Non-pigmented ciliary epithelial cell (primary cell): ENCODE results near the gene ITGAD.

ENCODE experiments used
- DNase-seq: peaks from one replicate; pipeline ENCODE4 v3.0.0-alpha.2; 2010; ENCODE audit warnings: low read depth

Gene ITGAD

DNA sequence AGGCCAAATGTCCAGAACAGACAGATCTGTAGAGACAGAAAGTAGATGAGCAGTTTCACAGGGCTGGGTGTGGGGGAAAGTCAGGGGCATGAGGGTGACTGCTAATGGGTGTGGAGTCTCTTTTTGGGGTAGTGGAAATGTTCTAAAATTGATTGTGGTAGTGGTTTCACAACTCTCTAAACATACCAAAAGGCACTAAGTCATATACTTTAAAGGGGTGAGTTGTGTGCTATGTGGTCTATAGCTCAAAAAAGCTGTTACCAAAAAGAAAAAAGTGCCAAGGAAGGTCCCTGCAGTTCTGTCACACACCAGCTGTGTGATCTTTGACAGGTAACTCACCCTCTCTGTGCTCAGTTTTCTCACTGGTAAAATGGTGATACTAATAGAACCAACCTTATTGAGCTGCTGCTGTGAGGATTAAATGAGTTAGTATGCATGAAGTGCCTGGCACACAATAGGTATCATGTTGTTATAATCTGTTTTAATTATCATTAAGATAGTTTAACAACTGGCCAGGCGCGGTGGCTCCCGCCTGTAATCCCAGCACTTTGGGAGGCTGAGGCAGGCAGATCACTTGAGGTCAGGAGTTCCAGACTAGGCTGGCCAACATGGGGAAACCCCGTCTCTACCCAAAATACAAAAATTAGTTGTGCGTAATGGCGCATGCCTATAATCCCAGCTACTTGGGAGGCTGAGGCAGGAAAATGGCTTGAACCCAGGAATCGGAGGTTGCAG lies 27.8 kb upstream of the ITGAD start:
- no peak for DNase-seq

DNA sequence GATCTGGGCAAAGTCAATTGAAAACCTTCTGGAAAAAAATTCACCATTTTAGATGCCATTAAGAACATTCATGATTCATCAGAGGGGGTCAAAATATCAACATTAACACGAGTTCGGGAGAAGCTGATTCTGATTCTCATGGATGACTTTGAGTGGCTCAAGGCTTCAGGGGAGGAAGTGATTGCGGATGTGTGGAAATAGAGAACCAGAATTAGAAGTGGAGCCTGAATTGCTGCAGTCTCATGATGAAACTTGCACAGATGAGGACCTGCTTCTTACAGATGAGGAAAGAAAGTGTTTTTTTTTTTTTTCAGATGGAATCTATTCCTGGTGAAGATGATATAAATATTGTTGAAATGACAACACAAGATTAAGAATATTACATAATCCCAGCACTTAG lies 25.3 kb upstream of the ITGAD start:
- DNase-seq: no peak

DNA sequence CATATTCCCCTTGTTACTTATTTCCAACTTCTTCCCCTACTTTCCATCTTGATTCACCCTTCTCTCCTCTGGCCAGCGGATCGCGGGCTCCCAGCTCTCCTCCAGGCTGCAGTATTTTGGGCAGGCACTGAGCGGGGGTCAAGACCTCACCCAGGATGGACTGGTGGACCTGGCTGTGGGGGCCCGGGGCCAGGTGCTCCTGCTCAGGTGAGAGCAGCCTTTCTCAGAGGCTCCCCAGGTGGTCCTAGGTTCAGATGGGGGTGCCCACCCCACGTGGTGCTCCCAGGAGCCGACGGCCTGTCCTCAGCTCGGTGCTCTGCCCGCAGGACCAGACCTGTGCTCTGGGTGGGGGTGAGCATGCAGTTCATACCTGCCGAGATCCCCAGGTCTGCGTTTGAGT lies 22.1 kb upstream of the ITGAD start:
- no peak for DNase-seq

DNA sequence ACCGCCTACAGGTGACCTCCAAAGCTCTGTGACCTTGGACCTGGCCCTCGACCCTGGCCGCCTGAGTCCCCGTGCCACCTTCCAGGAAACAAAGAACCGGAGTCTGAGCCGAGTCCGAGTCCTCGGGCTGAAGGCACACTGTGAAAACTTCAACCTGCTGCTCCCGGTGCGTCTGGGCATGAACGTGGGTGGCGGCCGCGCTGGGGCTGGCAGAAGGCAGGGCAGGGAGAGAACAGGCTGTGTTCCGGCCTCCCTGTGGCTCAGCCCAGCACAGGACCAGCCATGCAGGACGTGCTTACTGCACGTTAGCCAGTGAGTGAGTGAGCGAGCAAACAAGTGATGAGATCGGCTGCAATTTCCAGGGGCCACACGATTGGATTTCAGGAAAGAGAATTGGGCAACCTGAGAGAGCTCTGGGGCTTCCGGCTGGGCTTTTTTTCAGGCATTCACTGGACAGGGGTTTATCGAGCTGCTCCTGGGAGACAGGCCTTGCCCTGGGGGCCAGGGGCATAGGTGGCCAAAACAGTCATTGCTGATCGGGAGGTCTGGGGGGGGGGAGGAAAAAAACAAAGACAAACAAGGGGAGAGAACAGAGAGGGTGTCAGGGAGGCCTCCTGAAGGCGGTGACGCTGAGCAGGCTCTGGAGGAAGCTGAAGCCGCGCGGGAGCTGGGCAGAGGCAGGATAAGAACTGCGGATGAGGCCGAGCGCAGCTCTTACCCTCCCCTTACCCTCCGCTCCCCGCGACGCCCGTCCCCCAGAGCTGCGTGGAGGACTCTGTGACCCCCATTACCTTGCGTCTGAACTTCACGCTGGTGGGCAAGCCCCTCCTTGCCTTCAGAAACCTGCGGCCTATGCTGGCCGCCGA lies 21.3 kb upstream of the ITGAD start:
- DNase-seq: no peak

DNA sequence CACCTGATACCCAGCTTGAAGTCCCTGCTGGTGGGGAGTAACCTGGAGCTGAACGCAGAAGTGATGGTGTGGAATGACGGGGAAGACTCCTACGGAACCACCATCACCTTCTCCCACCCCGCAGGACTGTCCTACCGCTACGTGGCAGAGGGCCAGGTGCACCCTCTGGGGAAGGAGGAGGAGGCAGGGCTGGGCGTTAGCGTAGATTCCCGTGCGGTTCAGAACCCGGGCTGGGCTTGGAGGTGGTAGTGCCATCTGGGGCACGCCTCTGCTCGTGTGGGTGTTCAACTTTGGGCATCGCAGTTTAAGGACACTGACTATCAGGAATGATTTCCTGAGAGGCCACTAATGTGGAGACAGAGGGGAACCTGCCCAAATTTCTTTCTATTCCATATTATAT lies 19.9 kb upstream of the ITGAD start:
- DNase-seq: no peak

DNA sequence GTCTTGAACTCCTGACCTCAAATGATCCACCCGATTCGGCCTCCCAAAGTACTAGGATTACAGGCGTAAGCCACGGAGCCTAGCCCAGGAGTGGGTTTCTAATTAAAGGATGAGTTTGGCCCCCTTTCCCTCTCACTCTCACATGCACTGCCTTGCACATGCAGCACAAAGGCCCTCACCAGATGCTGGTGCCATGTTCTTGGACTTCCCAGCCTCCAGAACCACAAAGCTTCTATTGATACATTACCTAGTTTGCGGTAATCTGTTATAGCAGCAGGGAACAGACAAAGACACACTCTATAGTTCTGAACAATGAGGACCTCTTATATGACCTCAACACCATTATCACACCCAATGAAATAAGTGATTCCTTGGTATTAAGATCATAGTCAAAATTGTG lies 17.9 kb upstream of the ITGAD start:
- no peak for DNase-seq

DNA sequence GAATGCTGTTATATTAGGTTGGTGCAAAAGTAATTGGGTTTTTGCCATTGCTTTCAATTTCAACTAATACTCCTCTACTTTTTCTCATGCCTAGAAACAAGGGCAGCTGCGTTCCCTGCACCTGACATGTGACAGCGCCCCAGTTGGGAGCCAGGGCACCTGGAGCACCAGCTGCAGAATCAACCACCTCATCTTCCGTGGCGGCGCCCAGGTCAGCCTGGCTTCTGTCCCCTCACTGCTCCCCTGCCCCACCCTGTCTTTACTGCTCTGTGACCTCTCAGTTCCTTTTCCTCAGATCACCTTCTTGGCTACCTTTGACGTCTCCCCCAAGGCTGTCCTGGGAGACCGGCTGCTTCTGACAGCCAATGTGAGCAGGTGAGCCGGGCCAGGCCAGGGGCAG lies 16.4 kb upstream of the ITGAD start:
- no peak for DNase-seq

DNA sequence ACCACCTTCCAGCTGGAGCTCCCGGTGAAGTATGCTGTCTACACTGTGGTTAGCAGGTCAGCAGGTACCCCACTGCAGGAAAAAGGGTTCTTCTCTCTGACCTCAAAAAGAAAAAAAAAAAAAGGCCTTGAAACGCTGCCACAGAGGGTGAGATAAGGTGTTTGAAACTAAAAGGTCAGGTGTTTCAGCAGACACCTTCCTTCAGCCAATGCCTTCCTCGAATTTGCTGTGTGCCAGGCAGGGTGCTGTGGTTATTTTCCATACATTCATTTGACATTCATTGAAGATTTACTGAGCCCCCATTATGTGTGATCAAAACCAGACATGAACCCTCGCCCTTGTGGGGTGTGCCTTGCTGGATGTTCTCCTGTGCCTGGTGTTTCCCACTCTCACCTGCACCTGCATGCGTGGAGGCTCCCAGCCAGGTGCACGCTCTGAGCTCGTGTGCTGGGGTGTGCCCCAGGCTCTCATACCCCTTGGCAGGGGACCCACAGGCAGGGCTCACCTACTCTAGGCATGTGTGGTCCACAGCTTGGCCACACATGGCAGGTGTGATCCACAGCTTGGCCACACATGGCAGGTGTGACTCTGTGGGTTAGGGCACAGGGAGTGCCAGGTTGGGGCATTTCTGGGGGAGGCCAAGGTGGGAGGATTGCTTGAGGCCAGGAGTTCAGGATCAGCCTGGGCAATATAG lies 15.8 kb upstream of the ITGAD start:
- no peak for DNase-seq

DNA sequence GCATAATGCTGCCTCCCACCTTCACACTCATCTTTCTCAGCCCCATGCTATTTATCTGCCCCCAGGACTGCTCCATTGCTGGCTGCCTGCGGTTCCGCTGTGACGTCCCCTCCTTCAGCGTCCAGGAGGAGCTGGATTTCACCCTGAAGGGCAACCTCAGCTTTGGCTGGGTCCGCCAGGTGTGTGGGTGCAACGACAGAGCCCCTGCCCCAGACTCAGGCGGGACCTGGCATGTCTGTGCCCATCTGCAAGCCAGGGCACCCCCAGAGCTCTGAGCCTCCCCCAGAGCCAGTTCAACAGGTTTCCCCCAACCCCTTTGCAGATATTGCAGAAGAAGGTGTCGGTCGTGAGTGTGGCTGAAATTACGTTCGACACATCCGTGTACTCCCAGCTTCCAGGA lies 12.9 kb upstream of the ITGAD start:
- no peak for DNase-seq

DNA sequence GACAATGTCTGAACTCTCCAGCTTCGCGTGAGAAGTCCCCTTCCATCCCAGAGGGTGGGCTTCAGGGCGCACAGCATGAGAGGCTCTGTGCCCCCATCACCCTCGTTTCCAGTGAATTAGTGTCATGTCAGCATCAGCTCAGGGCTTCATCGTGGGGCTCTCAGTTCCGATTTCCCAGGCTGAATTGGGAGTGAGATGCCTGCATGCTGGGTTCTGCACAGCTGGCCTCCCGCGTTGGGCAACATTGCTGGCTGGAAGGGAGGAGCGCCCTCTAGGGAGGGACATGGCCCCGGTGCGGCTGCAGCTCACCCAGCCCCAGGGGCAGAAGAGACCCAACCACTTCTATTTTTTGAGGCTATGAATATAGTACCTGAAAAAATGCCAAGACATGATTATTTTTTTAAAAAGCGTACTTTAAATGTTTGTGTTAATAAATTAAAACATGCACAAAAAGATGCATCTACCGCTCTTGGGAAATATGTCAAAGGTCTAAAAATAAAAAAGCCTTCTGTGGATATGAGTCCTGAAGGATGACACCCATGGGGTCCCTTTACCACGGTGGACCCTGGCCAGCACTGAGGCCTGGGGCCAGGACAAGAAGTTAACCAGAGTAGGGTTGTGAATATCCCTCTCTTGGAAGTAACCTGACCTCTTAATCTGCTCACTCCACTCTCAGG lies 10.5 kb upstream of the ITGAD start:
- no peak for DNase-seq

DNA sequence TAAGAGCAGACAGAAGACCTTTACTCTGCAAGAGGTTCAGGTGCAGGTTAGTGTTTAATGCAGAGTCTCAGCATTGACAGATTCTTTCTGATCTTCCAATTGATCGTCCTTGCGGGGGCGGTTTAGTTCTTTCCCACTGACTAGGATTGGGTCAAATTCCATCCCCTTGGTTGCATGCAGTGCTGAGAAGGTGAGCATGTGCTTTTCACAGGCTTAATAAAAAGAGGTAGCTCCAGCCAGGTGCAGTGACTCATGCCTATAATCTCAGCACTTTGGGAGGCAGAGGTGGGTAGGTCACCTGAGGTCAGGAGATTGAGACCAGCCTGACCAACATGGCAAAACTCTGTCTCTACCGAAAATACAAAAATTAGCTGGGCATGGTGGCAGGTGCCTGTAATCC lies 7.5 kb upstream of the ITGAD start:
- DNase-seq: no peak

DNA sequence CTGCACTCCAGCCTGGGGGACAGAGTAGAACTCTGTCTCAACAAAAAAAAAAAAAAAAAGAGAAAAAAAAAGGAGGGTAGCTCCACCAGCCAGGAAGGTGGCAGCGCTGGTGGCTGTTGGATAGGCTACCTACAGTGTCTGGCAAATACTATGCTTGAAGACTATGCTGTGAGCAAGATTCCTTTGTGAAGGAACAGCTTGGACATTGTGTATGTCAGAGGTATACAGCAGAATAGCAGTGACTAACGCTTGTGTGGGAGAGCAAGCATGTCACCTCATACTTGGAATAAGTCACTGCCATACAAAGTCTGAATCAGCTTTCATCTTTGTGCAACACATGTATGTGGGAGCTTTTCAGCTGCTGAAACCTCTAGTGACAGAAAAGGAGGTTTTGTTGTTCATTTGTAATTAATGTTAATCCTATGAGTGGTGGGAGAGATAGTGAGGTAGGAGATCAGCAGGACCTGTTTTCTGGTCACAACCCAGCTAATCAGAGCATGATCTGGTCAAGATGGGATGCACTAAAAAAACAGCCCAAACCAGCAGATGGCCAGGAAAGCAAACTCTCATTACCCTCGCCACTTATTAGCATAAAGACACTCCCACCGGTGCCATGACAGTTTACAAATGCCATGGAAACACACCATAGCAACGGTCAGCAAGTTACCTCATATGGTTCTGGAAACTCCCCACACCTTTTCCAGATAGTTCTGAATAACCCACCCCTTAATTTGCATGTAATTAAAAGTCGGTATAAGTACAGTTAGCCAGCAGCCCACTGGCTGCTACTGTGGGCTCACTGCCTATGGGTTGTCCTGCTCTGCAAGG lies 6.8 kb upstream of the ITGAD start:
- DNase-seq: peak; percentile 36

DNA sequence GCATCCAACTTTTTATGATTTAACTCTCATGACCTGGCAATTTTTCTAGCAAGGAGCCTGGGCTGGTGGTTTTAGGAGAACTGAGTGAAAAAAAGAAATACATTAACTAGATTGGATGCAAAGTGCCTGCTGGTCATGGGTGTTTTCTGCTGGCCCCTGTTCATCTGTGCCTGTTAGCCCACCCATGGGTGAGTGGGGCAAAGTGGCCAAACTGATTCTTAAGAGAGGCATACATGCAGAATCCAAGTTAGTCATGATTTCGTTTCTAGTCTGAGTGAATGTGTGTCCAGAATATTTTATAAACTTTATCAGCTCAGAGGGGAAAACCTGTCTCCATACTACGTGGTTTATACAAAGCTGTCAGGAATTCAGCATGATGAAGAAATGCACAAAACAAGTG lies 4.6 kb upstream of the ITGAD start:
- no peak for DNase-seq

DNA sequence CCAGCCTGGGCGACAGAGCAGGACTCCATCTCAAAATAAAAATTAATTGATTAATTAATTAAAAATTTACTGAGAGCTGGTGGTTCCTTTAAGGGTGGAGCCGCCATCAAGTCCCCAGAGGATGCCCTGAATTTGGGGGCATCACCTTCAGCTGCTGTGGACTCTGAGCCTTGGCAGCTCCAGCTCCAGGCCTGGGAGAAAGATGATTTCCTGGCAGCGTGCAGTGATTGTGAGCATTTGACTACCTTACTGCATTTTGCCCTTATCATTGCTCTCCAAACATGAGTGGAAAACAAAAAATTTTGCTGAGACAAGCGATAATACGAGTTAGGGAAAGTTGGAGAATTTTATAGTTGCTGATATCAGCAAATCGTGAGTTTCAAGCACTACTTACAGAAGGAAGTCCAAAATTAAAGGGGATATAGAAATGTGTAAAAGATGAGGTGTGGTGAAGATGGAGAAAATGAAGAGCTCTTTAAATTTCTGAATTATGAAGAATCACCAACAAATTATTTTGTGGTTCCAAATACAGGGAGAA lies 2.6 kb upstream of the ITGAD start:
- DNase-seq: no peak

DNA sequence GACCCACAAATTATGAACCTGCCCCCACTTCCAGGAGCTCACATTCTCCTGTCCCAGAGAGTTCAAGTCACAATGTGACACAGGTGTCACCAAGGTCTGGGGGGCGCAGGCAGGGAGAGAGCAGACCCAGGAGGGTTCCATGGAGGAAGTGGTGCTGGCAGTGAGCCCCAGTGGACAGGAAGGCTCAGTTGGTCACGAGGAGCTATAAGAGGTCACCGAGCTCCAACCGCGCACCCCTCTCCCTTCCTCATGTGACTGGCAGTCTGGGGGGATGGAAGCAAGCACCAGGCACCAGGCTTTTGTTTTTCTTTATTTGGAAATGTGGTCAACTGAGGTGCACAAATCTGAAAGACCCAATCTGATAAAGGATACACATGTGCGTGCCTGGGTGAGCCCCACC lies 2.5 kb downstream of the ITGAD start:
- no peak for DNase-seq

DNA sequence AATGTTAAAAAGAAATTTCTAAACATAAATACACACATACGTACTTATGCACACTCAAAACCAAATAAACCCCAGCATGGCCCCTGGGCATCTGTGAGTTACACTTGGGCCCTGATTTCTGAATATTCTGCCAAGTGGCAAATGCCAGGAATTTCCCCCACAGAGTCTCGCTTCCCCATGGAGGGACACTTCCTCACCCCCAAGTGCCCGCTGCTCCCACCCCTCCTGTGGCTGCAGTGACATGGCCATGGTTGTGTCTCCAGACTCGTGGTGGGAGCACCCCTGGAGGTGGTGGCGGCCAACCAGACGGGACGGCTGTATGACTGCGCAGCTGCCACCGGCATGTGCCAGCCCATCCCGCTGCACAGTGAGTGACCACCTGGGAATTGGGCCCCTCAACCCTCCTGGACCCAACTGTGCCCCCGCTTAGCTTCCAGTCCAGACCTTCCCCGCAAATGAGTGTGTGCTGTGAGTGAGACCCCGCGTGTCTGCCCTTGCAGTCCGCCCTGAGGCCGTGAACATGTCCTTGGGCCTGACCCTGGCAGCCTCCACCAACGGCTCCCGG lies 4.0 kb downstream of the ITGAD start:
- DNase-seq: no peak

DNA sequence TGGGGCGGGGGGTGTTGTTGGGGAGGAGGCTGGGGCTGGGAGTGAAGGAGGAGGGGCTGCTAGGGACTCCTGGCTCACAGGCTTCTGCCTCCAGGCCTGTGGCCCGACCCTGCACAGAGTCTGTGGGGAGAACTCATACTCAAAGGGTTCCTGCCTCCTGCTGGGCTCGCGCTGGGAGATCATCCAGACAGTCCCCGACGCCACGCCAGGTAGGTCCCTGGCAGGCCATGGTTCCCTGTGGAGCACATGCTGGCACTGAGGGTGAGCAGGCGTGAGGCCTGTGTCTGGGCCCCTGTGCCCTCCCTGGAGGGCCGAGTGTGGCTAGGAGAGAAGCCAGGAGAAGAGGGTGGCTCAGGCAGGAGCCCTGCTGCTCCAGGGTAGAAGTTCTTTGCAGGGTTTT lies 4.6 kb downstream of the ITGAD start:
- DNase-seq: no peak

DNA sequence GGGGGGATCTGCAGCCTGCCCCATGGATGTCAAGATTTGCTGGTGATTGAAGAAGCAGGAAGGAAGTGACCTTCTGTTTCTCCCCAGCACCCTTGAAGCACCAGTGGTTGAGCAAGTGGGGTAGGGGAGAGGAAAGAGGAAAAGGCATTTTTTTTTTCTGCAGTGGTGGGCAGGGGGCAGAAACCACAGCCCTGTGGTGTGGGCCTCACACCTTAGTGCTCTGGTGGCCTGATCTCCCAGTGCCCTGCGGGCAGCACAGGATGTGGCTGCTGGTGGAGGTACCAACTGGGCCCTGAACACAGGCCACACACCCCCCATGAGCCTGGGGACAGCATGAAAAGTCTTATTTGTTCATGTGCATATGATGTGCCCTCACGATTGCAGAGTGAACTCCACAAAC lies 7.1 kb downstream of the ITGAD start:
- no peak for DNase-seq

DNA sequence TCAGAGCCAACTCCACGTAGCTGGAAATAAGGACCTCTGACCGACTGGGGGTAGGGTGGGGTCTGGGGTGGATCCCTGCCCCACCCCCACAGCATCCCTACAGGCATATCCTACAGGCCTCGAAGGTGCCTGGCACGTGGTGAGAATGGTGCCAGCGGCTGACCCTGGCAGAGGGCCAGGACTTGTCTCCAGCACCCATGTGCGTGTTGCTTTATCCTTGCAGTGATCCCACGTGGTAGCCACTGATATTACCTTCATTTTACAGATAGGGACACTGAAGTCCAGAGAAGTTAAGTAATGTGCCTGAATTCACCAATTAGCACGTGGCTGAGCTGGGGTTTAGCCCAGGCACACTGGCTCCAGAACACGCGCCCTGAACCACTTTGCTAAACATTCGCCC lies 8.3 kb downstream of the ITGAD start:
- no peak for DNase-seq

DNA sequence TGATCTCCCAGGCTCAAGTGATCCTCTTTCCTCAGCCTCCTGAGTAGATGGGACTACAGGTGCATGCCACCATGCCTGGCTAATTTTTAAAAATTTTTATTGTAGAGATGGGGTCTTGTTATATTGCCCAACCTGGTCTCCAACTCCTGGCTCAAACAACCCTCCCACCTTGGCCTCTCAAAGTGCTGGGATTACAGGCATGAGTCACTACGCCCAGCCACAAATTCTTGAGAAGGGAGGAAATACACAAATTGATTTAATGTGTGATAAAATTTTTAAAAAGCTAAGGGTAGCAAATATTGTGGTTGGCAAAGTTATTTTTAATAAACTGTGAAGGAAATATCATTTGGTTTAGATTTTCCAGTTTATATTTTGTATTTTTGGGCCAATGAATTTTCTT lies 9.6 kb downstream of the ITGAD start:
- no peak for DNase-seq
